Posterior vena cava (tissue), 2 donors: Measurements from ENCODE around the gene ADIPOR2. TPM values are rescaled to one million over a fixed set of nuclear protein-coding genes. Genes with fewer than 3 reads are reported as not detected.
A peak's percentile ranks its signal among the peaks of the same experiment; 100 is the strongest.

Experiments used
- DNase-seq: peaks from one replicate; pipeline ENCODE4 v3.0.0-alpha.2; 2020; ENCODE audit warnings: low spot score
- intact Hi-C, 2 donors: fragments of 100-400 bp; cut with DNase I; formaldehyde crosslinking; loops; one replicate each; pipeline versions ENCODE4 v1.14.1 to v1.14.2; 2022 to 2023
- total RNA-seq, 2 donors: library from RNA; stranded (reverse); fragmentation: NEBNext Ultra II Directional; extraction: Animal tissue kit (Norgen Biotek cat#: 25700); gene quantifications; one replicate each; pipeline ENCODE4 v1.2.1, GENCODE V29; 2021
- donor health status: DM: yes; HTN: yes; CAD: no.
- donor health status: DM: yes; HTN: yes; CAD: no.

The ADIPOR2 gene
- total RNA-seq, 2 donors from 2014 or later = 31.9 to 40.1 TPM

DNA sequence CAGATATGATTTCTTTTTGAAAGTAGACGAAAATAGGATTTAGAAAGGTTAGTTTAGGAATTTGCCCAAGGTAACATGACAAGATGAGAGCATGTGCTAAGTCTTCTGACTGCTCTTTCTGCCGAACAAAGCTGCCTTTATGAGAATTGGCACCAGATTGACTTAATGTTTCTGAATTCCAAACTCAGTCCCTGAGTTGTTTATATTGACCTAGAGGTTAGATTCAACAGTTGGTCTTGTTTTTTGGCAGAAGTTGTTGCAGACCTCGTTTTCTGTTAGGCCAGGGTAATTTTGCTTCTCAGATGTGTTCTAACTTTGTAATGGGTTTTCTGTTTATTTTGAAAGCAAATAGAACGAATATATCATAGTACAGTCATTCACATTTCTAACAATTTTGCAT is 68.0 kb downstream of the ADIPOR2 start:
- intact Hi-C loops = no loop called here

DNA sequence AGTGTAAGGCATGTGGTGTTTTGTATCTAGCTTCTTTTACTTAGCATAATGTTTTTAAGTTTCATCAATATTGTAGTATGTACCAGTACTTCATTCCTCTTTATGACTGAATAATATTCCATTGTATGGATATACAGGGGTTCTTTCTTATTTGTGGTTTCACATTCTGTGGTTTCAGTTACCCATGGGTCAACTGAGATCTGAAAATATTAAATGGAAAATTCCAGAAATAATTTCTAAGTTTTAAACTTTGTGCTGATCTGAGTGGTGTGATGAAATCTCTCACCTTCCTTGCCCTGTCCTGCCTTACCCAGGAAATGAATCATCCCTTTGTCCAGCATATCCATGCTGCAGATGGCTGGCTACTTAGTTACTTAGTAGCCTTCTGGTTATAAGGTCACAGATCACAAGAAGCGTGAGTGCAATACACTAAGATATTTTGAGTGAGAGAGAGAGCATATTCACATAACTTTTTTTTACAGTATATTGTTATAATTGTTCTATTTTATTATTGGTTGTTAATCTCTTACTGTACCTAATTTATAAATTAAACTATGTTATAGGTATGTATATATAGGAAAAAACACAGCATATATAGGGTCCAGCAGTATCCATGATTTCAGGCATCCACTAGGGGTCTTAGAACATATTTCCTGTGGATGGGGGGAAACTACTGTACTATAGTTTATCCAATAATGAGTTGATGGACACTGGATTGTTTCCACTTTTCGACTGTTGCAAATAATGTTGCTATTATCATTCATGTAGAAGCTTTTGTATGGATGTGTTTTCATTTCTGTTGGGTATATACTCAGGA is 69.9 kb downstream of the ADIPOR2 start:
- intact Hi-C loops = no loop called here
- DNase-seq = no peak

More for the DNA sequence above, 68.0 kb downstream of the ADIPOR2 start:
- no peak for DNase-seq

DNA sequence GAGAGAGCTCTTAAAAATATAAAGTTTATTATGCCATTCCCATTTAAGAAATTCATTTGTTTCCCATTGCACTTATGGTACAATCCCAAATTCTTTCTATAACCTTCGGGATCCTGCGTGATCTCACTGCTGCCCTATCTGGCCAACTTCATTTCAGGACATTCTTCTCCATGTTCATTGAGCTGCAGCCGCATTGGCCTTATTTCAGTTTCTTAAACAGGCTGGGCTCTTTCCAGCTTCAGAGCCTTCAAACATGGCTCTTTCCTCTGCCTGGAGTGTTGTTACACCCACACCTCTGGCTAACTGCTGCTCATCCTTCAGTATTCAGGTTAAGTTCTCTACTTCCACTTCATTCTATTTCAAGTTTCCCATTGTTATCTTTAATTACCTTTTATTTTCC is 71.0 kb downstream of the ADIPOR2 start:
- intact Hi-C loops = loop anchor here in 1 of 2 donors (1.0 kb wide), 1 partner anchor 16 kb away; no protein-coding TSS in a partner anchor
- no peak for DNase-seq

DNA sequence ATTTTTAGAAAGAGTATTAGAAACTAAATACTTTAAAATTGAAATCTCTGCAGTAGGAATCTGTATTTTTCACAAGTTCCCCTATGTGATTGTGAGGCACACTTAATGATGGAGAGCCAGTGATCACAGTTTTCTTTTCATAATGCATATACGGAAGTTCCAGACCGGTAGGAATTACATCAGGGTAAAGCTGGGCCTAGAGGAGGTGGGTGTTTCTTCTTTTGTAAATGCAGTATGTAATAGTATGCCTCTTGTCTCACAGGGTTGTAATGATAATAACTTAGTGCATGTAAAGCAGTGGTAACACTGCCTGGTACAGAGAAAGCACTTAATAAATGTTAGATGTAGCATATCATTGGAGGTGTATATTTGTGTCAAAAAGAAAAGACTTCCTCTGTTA is 72.3 kb downstream of the ADIPOR2 start:
- no peak for DNase-seq
- intact Hi-C loops = no loop called here

DNA sequence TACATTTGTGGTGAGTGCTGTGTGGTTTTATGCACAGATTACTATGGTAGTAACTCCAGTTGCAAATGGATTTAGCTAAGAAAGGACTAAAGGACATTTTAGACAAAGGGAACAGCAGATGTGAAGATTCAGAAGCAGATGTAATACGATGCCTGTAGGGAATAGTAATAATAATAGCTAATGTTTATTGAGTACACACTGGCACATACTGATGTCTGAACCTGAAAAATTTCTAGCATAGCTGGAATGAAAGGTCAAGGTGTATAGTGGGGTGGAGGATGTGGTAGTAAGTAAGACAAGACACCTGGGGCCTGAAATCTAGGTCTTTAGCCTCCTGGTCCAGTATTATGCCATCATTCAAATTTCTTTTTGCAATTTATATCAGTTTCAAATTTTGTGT is 75.2 kb downstream of the ADIPOR2 start:
- intact Hi-C loops = no loop called here
- DNase-seq = no peak

DNA sequence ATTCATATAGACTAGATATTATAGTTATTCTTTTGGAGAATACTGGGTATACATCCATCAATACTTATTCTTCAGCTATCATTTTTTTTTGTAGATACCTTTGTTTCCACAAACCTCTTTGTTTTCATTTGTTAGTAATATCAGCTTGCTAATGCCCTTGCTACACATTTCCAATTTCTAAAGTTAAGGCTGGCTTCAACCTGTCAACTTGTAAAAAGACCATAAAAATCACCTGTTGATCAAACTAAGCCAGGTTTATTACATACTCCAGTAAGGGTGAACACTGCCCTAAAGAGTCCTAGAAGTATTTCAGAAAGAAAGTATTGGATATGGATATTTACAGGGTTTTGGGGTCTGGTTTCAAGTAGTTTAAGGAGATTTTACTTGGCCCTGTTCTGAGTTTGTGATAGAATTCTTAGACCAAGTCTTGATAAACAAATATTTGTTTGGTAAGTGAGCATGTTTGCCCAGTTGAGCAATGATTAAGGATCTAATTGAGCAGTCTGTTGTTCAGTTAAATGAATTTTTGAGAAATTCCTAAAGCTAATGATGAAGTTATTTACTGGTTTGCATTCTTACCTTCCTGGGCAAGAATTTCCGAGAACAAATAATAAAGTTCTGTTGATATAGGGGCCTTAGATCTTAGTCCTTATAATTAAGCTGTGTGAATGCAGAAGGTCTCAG is 76.7 kb downstream of the ADIPOR2 start:
- intact Hi-C loops = no loop called here
- no peak for DNase-seq

DNA sequence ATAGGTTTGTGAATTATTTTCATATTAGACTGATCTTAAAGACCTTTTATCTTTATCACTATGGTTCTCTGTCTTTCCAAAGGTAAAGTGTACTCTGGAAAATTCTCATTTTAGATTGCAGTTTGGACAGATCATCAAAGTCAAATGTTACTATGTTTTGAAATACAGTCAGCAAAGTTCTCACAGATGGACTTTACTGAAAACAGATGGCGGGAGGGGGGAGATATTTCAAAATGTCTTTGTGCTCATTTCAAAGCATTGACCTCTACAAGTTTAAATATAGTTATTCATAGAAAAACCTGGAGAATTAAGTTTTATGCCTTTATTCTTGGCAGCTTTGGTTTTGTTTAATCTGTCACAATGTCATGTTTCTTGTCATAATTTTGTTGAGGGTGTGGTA is 77.7 kb downstream of the ADIPOR2 start:
- DNase-seq = no peak
- intact Hi-C loops = no loop called here

DNA sequence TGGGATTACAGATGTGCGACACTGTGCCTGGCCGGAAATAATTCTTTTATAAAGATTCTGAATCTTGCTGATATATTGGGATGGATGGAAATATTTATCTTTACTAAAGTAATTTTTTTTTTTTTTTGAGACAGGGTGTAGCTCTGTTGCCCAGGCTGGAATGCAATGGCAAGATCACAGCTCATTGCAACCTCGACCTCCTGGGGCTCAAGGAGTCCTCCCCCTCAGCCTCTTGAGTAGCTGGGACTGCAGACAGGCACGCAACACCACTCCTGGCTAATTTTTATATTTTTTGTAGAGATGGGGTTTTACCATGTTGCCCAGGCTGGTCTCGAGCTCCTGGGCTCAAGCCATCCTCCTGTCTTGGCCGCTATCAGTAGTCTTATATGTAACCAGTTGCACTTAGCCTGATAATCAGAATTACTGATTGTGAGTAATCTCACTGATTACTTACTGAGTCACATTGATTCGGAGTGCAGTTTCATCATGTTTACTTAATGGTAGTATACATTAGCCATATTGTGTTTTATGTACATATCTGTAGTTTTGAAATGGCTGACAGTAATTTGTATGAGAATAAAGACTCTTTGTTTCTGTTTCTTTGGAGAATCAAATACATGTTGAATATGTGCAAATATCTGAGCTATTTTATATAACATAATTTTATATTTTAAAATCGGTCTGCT is 79.1 kb downstream of the ADIPOR2 start:
- no peak for DNase-seq
- intact Hi-C loops = no loop called here

DNA sequence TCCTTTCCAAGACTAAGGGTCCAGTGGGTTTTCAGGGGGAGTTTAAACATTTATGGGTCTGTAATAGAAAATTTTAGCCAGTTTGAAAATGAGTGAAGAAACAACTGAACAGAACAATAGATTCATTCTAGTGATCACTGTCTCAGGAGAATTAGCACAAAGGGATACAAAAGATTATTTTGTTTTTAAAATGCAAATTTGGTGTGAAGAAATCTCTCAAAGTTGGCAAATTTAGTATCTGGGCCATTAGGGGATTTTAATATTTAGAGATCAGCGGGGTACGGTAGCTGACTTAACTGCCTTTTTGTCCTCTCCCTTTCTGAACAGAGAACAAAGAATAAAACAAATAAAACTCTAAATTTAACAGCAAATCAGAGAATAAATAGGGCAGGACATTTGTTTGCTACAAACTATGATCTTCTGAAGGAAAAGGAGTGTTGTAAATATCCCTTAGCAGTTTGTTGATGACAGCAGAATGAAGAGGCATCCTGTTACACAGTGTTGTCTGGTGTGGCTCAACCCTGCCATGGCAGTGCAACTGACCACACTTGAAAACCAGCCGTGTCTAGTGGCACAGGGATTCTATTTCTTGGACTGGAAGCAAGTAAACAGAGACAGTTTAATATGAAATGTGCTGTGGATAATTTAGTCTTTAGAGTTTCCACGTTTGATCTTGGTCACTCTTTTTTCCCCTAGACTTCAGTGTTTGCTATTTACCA is 83.2 kb downstream of the ADIPOR2 start:
- intact Hi-C loops = no loop called here
- no peak for DNase-seq

DNA sequence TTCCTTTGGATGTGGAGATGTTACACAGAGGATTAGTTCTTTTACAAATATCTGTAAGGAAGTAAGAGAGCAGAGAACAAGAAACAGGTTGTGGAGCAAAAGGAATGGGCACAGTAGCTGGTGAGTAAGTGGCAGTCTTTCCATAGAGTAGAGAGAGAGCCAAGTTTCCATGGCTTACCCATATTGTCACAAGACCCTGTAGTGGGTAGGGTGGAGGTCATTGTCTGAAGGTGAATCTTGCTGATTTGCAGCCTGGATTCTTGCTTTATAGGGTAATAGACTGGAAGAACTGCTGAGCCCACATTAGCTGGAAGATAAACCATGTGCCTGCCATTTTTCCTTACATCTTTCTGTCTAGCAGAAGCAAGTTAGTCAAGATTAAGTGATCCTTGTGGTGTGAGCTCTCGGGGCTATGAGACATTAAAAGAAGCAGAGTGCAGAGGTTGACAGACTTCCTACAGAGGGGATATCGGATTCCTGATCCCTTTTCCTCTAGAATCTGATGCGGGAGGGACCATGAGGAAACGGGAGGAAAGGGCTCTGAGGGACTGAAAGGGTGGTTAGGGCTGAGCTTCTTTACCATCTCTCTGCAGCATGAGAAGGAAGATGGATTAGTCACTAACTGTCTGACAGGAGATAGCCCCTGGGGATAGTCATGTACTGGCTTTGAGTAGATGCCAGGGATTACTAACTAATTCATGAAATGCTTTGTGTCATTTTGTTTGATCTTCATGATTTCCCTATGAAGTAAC is 85.5 kb downstream of the ADIPOR2 start:
- intact Hi-C loops = no loop called here
- DNase-seq = no peak

DNA sequence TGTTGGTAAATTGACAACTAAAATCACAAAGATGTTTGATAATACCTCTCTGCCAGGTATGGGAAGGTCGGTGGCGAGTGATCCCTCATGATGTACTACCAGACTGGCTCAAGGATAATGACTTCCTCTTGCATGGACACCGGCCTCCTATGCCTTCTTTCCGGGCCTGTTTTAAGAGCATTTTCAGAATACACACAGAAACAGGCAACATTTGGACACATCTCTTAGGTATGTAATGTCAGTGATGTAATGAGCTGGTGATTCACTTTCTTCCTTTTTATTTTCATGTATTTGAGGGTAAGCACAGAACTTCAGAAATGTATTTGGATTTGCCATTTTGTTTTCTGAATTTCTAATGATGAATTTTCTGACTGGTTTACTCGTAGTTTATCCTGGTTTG is 86.9 kb downstream of the ADIPOR2 start:
- DNase-seq = no peak
- intact Hi-C loops = no loop called here

DNA sequence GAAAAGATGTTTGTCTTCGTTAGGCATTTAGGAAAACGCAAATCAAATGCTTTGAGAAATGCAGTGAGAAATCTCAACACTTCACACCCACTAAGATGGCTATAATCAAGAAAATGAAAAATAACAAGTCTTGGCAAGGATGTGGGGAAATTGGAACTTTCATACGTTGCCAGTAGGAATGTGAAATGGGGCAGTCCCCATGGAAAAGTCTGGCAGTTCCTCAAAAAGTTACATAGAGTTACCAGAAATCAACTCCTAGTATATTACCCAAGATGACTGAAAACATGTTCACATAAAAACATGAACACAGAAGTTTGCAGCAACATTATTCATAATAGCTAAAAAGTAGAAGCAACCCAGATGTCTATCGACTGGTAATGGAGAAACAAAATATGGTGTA is 88.0 kb downstream of the ADIPOR2 start:
- DNase-seq = no peak
- intact Hi-C loops = no loop called here

DNA sequence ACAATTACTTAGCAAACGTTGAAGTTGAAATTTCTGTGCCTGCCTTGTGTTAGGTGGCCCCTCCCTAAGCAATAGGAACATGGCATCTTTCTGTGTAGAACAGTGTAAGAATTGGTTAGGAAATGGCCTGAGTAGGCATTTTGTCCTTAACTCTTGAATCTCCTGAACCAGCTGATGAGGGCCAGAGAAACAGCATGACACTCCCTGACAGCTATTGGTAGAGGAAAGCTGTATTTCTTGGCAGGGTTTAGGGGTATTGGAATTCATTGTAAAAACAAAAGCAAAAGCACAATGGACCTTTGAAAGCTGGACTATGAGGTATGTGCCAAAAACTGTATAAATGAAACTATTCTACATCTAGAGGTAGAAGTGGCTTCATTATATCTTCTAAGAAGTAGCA is 88.9 kb downstream of the ADIPOR2 start:
- intact Hi-C loops = no loop called here
- no peak for DNase-seq

DNA sequence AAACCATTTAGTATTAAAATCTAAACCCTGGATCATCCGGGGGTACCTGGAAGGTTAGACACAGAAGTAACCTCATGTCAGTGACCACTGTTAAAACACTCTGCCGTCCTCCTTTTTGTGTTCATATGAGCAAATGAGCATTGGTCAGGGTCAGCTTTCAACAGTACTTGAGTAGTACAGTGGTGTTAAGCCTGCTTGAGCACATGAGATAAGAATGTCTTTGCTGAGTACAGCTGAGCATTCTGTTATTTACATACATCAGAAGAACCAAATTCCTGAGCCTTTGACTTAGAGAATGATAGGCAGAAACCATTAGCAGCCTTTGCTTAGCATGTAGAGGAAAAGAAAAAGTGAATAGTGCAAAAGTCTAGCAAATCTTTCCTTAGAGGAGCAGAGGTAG is 90.9 kb downstream of the ADIPOR2 start:
- intact Hi-C loops = no loop called here
- DNase-seq = no peak

DNA sequence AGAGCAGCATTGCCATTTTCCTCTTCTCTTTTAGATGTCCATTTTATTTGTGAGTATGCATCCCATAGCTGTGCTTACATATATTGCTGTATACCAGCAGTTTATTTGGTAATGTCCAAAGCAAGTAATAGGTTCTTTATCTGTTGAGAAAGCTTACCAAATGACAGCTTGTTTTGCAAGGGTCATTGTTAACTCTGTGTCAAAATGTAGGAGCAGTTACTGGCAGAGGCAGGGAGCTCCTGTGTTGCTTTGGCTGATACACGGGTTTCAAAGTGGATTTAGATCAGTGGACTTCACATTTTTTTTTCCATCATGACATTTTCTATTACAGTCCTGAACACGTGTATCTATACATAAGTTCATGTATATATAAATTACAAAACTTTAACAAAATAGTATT is 91.3 kb downstream of the ADIPOR2 start:
- no peak for DNase-seq
- intact Hi-C loops = no loop called here

DNA sequence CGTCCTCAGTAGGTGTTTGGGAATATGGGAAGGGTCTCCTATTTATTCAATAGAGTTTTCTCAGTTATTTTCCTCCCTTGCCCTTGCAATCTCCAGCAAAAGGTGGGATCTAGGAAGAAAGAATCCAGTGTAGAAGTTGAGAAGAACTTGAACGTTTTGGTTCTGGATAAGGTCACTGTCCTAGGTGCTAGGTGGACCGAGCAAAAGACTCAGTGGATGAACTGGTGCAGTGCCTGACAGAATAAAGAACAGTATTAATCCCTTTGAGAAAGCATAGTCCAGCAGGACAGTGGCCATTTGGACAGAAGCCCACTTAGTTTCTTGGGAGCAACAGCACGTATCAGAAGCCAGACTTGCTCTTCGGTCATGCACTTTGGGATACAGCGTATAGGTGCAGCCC is 96.8 kb downstream of the ADIPOR2 start:
- intact Hi-C loops = no loop called here
- no peak for DNase-seq

DNA sequence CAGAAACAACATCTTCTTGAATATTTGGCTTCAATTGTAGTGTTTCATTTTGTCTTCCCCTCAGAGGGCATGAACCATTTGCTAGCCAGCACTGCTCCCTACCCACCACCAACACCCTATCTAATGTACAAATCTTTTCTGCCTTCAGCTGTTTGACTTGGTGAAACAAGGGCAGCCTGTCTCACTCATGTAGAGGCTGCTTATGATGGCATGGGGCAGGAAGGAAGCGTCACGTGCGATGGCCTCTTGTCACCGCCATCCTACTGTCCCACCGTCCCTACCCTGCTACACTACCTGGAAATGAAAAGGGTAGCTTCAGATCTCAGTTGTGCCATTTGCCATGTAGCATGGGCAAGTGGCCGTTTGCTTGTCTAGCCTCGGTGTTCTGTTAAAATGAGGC is 99.6 kb downstream of the ADIPOR2 start:
- intact Hi-C loops = loop anchor here (2.0 to 10.0 kb wide), 4 partner anchors 136 to 794 kb away; no protein-coding TSS in a partner anchor
- no peak for DNase-seq

DNA sequence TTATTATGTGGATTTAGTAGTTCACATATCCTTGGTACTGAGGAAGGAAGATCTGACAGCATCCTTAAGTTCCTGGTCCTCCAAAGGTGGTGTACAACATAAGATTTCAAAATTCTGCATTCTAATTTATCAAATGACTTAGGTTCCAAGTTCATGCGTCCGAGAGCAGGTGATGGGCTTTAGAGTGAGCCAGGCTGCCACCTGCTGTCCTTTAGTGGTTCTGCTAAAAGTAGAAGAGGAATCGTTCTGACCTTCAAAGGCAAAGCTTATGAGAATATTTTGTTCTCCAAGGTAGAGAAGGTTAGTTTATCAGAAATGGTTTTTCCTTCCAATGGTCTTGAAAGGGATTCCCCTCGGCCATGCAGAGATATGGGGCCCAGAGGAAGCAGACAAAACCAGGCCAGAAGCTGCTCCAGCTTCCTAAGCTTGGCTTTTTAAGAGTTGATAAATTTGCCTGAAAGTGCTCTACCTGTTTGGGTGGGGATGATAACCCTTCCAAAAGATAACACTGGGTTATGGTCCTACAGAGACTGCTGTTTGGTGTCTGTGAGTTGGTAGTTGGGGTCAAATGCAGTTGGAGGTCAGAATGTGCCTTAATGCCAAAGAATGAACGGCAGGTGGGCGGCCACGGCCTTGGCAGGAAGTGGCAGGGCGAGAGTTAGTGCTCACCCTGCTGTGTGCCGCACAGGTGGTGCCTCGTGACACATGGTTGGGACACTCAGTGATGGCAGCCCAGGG is 100.4 kb downstream of the ADIPOR2 start:
- intact Hi-C loops = loop anchor here (2.0 to 10.0 kb wide), 4 partner anchors 136 to 794 kb away; no protein-coding TSS in a partner anchor
- DNase-seq = peak; percentile 85
